ENCODE results near the gene OR10G3. TPM values are rescaled to one million over a fixed set of nuclear protein-coding genes. Genes with fewer than 3 reads are reported as not detected.
A peak's percentile ranks its signal among the peaks of the same experiment; 100 is the strongest.
"Not testable (repeated sequence)": the region's sequence is repeated elsewhere in the genome, so short reads cannot be mapped to it uniquely, and the experiment has no call there.

The OR10G3 gene
- total RNA-seq, 1 experiment from 2014 or later: not detected

DNA sequence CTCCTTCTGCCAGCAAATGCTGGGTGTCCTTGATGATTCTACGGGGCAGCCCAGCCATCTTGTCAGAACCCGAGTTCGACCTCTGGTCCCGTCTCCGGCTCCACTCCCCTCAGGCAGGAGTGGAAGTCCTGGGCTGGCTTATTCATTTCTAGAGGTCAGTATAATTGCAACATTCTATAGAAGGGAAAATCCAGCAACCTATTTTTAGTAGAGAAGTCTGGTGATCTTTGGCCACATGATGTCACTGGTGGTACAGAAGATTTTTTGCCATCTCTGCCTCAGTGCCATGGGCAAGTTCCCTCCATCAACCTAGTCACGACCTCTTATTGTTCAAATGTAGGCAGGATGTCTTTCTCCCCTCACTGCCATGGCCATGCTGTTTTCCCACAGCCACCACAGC is 32.4 kb upstream of the OR10G3 start:
- Histone ChIP-seq H3K14ac (ENCODE audit: insufficient read depth, low read length) (no peak overlapping the region), H3K9ac (ENCODE audit: extremely low read depth, insufficient read length, low read length) (no peak overlapping the region), H3K18ac (ENCODE audit: insufficient read length, low read depth, low read length) (no peak overlapping the region), H3T11ph (ENCODE audit: low read length) (no peak overlapping the region), H3K4ac (ENCODE audit: low read depth, low read length) (no peak overlapping the region), H2AK5ac (ENCODE audit: insufficient read length, low read length) (no peak overlapping the region), H3K27me3 (ENCODE audit: insufficient read depth, low read length) (no peaks in the 10 kb centered on the region), H2BK15ac (ENCODE audit: low read depth, low read length) (no peak overlapping the region), H3K79me2 (ENCODE audit: insufficient read depth, low read length) (no peaks in the 10 kb centered on the region), H3K27ac (ENCODE audit: insufficient read length, low read depth, low read length) (no peak overlapping the region), H3K23ac (ENCODE audit: insufficient read length, low read depth, low read length) (no peak overlapping the region), H4K91ac (ENCODE audit: insufficient read length, low read depth, low read length) (no peak overlapping the region), H3K4me1 (ENCODE audit: insufficient read depth, low read length) (no peaks in the 10 kb centered on the region; the same call in 1 of the 2 replicates), H3K23me2 (ENCODE audit: insufficient read length, low read depth, low read length, poor library complexity, severe bottlenecking) (no peaks in the 10 kb centered on the region), H3K56ac (ENCODE audit: insufficient read length, low read depth, low read length) (no peak overlapping the region), H2BK12ac (ENCODE audit: insufficient read length, low read depth, low read length) (no peak overlapping the region), H4K8ac (replicated peaks; ENCODE audit: insufficient read length, low read depth, low read length) (no peak overlapping the region), H2BK20ac (ENCODE audit: low read depth, low read length, poor library complexity, severe bottlenecking) (no peak overlapping the region), H3K79me1 (ENCODE audit: insufficient read depth, low read depth, low read length, poor library complexity, severe bottlenecking) (no peaks in the 10 kb centered on the region), H3K9me3 (ENCODE audit: control insufficient read depth, low read depth, low read length) (no peaks in the 10 kb centered on the region), H2AFZ (ENCODE audit: low read length) (no peak overlapping the region), H2BK120ac (ENCODE audit: low read depth, low read length, poor library complexity, severe bottlenecking) (no peak overlapping the region), H4K5ac (ENCODE audit: insufficient read length, low read depth, low read length) (no peak overlapping the region), H2BK5ac (ENCODE audit: insufficient read length, low read length) (no peak overlapping the region), H3K4me2 (ENCODE audit: insufficient read depth, insufficient read length, low read length) (no peak overlapping the region), H4K20me1 (ENCODE audit: control insufficient read depth, insufficient read depth, insufficient read length) (no peaks in the 10 kb centered on the region)
- no peaks in the 10 kb centered on the region for H3K36me3 Mint-ChIP-seq (ENCODE audit: insufficient read depth in 1 of 3, low read depth in 3 of 3)
- H3K9me3 Mint-ChIP-seq: no peaks in the 10 kb centered on the region
- no peak overlapping the region for H3K4me3 Mint-ChIP-seq
- no CpG with 5 or more reads among the region's 6 CpGs for WGBS (ENCODE audit: extremely low coverage, insufficient read length, low lambda C conversion rate)
- H3K4me1 Mint-ChIP-seq: peaks cover 9 to 11% of the 10 kb centered on the region in 2 experiments
- DNase-seq: no peak
- H3K27ac Mint-ChIP-seq: no peak overlapping the region; a peak in 1 of 7 replicates
- peak; percentile 32; the same call in 1 of the 3 replicates for TF ChIP-seq CTCF (conservative IDR thresholded peaks at IDR 0.05)
- no peaks in the 10 kb centered on the region for H3K27me3 Mint-ChIP-seq (ENCODE audit: low read depth)

- H3T11ph ChIP-seq (ENCODE audit: low read length); H3K23ac ChIP-seq (ENCODE audit: insufficient read length, low read depth, low read length); H4K5ac ChIP-seq (ENCODE audit: insufficient read length, low read depth, low read length); H3K79me2 ChIP-seq (ENCODE audit: insufficient read depth, low read length); H2AFZ ChIP-seq (ENCODE audit: low read length); H3K56ac ChIP-seq (ENCODE audit: insufficient read length, low read depth, low read length); H4K91ac ChIP-seq (ENCODE audit: insufficient read length, low read depth, low read length); H2BK5ac ChIP-seq (ENCODE audit: insufficient read length, low read length); H3K4ac ChIP-seq (ENCODE audit: low read depth, low read length); H2BK12ac ChIP-seq (ENCODE audit: insufficient read length, low read depth, low read length); H2AK5ac ChIP-seq (ENCODE audit: insufficient read length, low read length); H3K23me2 ChIP-seq (ENCODE audit: insufficient read length, low read depth, low read length, poor library complexity, severe bottlenecking); H3K27ac ChIP-seq (ENCODE audit: insufficient read length, low read depth, low read length); H3K9me3 ChIP-seq (ENCODE audit: control insufficient read depth, low read depth, low read length); H2BK120ac ChIP-seq (ENCODE audit: low read depth, low read length, poor library complexity, severe bottlenecking); H3K4me1 ChIP-seq (ENCODE audit: insufficient read depth, low read length); H3K18ac ChIP-seq (ENCODE audit: insufficient read length, low read depth, low read length); H2BK15ac ChIP-seq (ENCODE audit: low read depth, low read length); H3K4me2 ChIP-seq (ENCODE audit: insufficient read depth, insufficient read length, low read length); H3K4me1 Mint-ChIP-seq; H3K9ac ChIP-seq (ENCODE audit: extremely low read depth, insufficient read length, low read length); H3K79me1 ChIP-seq (ENCODE audit: insufficient read depth, low read depth, low read length, poor library complexity, severe bottlenecking); H2BK20ac ChIP-seq (ENCODE audit: low read depth, low read length, poor library complexity, severe bottlenecking); DNase-seq; H3K36me3 Mint-ChIP-seq (ENCODE audit: insufficient read depth in 1 of 3, low read depth in 3 of 3); H3K4me3 Mint-ChIP-seq; H4K20me1 ChIP-seq (ENCODE audit: control insufficient read depth, insufficient read depth, insufficient read length); H3K14ac ChIP-seq (ENCODE audit: insufficient read depth, low read length); H3K9me3 Mint-ChIP-seq; H3K27me3 Mint-ChIP-seq (ENCODE audit: low read depth); H3K27me3 ChIP-seq (ENCODE audit: insufficient read depth, low read length); H4K8ac ChIP-seq (replicated peaks; ENCODE audit: insufficient read length, low read depth, low read length): not testable (repeated sequence)
- peak overlapping the region in 2 of 3 experiments; percentile 30 to 87; a peak in 1 of 7 replicates for H3K27ac Mint-ChIP-seq
- WGBS (ENCODE audit: extremely low coverage, insufficient read length, low lambda C conversion rate): no CpG with 5 or more reads among the region's 8 CpGs
Observed at GRCh38 chr14:21602181-21602580, 22.3 kb upstream of the OR10G3 start.

All from H9 (cell line).